OCI-LY1 (cell line): Measurements from ENCODE around the gene SH3PXD2A.

ENCODE experiments used
- H2AFZ ChIP-seq: fragments of 200-600 bp; sonication (generic), shearing (Covaris generic); 2 replicates; pipeline ENCODE4 v1.6.0; 2014; ENCODE audit warnings: antibody characterized with exemption, mild to moderate bottlenecking, low read length
- H3F3A ChIP-seq: fragments of 200-600 bp; sonication (generic), shearing (Covaris generic); 2 replicates; pipeline ENCODE4 v1.6.0; 2014; ENCODE audit warnings: mild to moderate bottlenecking, antibody characterized with exemption, low read length, moderate library complexity; ENCODE audit not compliant: insufficient read depth
- H3K27ac ChIP-seq: fragments of 200-600 bp; sonication (generic); 2 replicates; pipeline ENCODE4 v1.5.1; 2014; ENCODE audit warnings: low read length, mixed run types, mild to moderate bottlenecking, low read depth; ENCODE audit not compliant: poor library complexity, severe bottlenecking
- H3K27me3 ChIP-seq: fragments of 200-600 bp; sonication (generic); 2 replicates; pipeline ENCODE4 v1.6.0; 2014; ENCODE audit warnings: antibody characterized with exemption, mild to moderate bottlenecking, low read length, moderate library complexity; ENCODE audit not compliant: insufficient read depth
- H3K36me3 ChIP-seq: fragments of 200-600 bp; sonication (generic); 2 replicates; pipeline ENCODE4 v1.6.1; 2014; ENCODE audit warnings: mild to moderate bottlenecking, antibody characterized with exemption, low read length, moderate library complexity, mixed read lengths; ENCODE audit not compliant: insufficient read depth
- H3K4me1 ChIP-seq: fragments of 200-600 bp; sonication (generic); 2 replicates; pipeline ENCODE4 v1.5.1; 2014; ENCODE audit warnings: mild to moderate bottlenecking, low read length, moderate library complexity; ENCODE audit not compliant: insufficient read depth, severe bottlenecking
- H3K4me2 ChIP-seq: fragments of 200-600 bp; sonication (generic), shearing (Covaris generic); 2 replicates; pipeline ENCODE4 v1.6.1; 2014; ENCODE audit warnings: low read length
- H3K4me3 ChIP-seq: fragments of 200-600 bp; sonication (generic); 2 replicates; pipeline ENCODE4 v1.5.1; 2014; ENCODE audit warnings: low read length, low read depth, mild to moderate bottlenecking, mixed read lengths; ENCODE audit not compliant: poor library complexity, severe bottlenecking
- H3K79me2 ChIP-seq: fragments of 200-600 bp; shearing (Covaris generic); 2 replicates; pipeline ENCODE4 v1.6.1; 2016; ENCODE audit warnings: mixed run types, low read length, mixed read lengths; ENCODE audit not compliant: insufficient read depth
- H3K9ac ChIP-seq: fragments of 200-600 bp; sonication (generic), shearing (Covaris generic); 2 replicates; pipeline ENCODE4 v1.6.1; 2014; ENCODE audit warnings: mild to moderate bottlenecking, low read length, mixed read lengths
- H3K9me2 ChIP-seq: fragments of 200-600 bp; sonication (generic), shearing (Covaris generic); 2 replicates; pipeline ENCODE4 v1.6.1; 2014; ENCODE audit warnings: low read depth, mild to moderate bottlenecking, low read length, mixed read lengths
- H3K9me3 ChIP-seq: fragments of 200-600 bp; shearing (Covaris generic); 2 replicates; pipeline ENCODE4 v1.6.1; 2014; ENCODE audit warnings: low read length, mixed read lengths
- H4K20me1 ChIP-seq: fragments of 200-600 bp; sonication (generic), shearing (Covaris generic); 2 replicates; pipeline ENCODE4 v1.6.0; 2016; ENCODE audit warnings: mild to moderate bottlenecking, low read length; ENCODE audit not compliant: insufficient read depth
- EZH2 ChIP-seq: fragments of 200-600 bp; sonication (generic), shearing (Covaris generic); IDR thresholded peaks from 2 replicates; pipeline ENCODE4 v1.8.0; 2017; ENCODE audit warnings: borderline replicate concordance, mixed run types, mild to moderate bottlenecking, antibody characterized with exemption, low read length, moderate library complexity, mixed read lengths
- TF ChIP-seq, protein P1 (sequence below): fragments of 200-600 bp; sonication (generic), shearing (Covaris generic); IDR thresholded peaks from 2 replicates; pipeline ENCODE4 v1.5.1; 2017; ENCODE audit warnings: mild to moderate bottlenecking, antibody characterized with exemption, low read length, moderate library complexity, mixed read lengths

Gene SH3PXD2A

DNA sequence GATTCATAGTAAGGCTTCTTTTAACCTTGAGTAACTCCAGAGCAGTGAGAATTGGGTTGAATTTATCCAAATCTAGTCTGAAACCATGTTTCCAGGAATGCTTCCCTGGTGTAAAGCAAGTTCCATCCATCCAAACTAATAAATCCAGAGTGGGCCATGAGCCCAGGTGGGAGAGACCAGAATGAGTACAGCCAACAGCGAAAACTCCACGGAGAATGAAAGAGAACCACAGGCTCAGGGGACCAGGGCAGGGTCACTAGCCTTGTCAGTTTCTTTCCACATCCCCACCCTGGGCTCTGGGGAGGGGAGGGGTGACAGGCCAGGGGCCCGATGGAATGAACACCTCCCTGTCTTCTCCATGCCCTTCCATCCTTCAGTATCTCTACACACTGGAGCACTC, 181.8 kb downstream of the SH3PXD2A start:
- no peaks in the 10 kb centered on the region for H4K20me1 ChIP-seq
- H2AFZ ChIP-seq = no peak overlapping the region
- H3K79me2 ChIP-seq = no peaks in the 10 kb centered on the region
- no peak overlapping the region for H3K4me3 ChIP-seq
- H3K4me2 ChIP-seq = no peak overlapping the region
- H3K4me1 ChIP-seq = peaks cover 12% of the 10 kb centered on the region
- H3K27ac ChIP-seq = no peak overlapping the region
- TF ChIP-seq EZH2 = no peak
- TF ChIP-seq, protein P1, sequence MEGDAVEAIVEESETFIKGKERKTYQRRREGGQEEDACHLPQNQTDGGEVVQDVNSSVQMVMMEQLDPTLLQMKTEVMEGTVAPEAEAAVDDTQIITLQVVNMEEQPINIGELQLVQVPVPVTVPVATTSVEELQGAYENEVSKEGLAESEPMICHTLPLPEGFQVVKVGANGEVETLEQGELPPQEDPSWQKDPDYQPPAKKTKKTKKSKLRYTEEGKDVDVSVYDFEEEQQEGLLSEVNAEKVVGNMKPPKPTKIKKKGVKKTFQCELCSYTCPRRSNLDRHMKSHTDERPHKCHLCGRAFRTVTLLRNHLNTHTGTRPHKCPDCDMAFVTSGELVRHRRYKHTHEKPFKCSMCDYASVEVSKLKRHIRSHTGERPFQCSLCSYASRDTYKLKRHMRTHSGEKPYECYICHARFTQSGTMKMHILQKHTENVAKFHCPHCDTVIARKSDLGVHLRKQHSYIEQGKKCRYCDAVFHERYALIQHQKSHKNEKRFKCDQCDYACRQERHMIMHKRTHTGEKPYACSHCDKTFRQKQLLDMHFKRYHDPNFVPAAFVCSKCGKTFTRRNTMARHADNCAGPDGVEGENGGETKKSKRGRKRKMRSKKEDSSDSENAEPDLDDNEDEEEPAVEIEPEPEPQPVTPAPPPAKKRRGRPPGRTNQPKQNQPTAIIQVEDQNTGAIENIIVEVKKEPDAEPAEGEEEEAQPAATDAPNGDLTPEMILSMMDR = no peak
- H3F3A ChIP-seq = no peaks in the 10 kb centered on the region
- H3K9me3 ChIP-seq = no peaks in the 10 kb centered on the region
- no peaks in the 10 kb centered on the region for H3K27me3 ChIP-seq
- H3K9ac ChIP-seq = no peak overlapping the region
- no peaks in the 10 kb centered on the region for H3K36me3 ChIP-seq
- no peaks in the 10 kb centered on the region for H3K9me2 ChIP-seq

DNA sequence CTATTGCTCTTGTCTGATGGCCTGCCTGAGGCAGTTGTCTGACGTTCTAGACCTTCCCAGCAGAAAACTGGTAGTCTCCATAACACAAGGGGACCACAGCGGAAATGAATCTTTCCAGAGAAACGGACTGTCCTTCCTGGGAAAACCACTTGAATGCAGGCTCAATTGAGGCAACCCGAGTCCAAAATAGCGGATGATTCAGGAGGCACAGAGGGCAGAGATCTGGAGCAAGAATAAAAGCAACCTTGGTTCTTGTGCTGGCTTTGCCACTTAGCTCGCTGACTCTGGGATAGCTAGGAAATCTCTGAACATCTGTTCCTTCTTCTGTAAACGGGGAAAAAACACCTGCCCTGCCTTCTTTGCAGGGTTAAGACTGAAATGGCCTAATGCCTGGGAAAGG, 183.0 kb downstream of the SH3PXD2A start:
- no peaks in the 10 kb centered on the region for H3K27me3 ChIP-seq
- H3K4me3 ChIP-seq = no peak overlapping the region
- no peak overlapping the region for H3K4me2 ChIP-seq
- H3F3A ChIP-seq = no peaks in the 10 kb centered on the region
- no peak overlapping the region for H3K27ac ChIP-seq
- no peak overlapping the region for H3K9ac ChIP-seq
- TF ChIP-seq EZH2 = no peak
- TF ChIP-seq, protein P1 = no peak
- H3K9me3 ChIP-seq = no peaks in the 10 kb centered on the region
- H2AFZ ChIP-seq = no peak overlapping the region
- H3K9me2 ChIP-seq = no peaks in the 10 kb centered on the region
- no peaks in the 10 kb centered on the region for H4K20me1 ChIP-seq
- H3K4me1 ChIP-seq = no peaks in the 10 kb centered on the region
- H3K36me3 ChIP-seq = no peaks in the 10 kb centered on the region
- H3K79me2 ChIP-seq = no peaks in the 10 kb centered on the region

DNA sequence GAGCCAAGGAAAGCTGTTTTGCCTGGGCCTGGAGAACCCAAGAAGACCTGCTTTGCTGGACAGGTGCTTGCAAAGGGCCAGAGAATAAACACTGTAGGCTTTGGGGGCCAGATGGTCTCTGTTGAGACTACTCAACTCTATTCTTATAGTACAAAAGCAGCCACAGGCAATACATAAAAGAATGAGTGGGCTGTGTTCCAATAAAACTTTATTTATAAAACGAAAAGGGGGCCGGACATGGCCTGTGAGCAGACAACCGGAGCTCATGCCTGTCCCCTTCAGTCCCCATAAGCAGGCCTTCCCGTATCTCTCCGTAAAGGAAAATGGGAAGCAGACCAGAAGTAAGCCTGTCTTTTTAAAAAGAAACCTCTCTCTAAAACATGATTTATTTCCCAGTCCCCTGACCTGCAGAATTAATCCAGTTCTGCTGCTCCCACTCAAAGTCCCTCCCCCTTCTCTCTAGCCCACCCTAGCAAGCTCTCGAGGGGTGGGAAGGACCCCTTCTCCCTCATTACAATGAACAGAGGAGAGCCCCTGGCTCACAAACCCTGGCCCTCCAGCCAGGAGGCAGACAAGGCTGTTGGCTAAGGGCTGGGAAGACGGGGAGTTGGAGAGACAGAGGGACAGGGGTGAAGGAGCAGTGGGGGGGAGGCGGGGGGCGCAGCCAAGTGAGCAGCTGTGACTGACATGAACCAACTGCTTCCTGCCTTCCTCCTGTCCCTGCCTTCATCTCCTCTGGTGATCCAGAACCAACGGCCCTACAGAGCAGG, 184.1 kb downstream of the SH3PXD2A start:
- no peaks in the 10 kb centered on the region for H3K27me3 ChIP-seq
- no peaks in the 10 kb centered on the region for H3F3A ChIP-seq
- H3K79me2 ChIP-seq = no peaks in the 10 kb centered on the region
- H3K9me2 ChIP-seq = no peaks in the 10 kb centered on the region
- no peak overlapping the region for H3K27ac ChIP-seq
- no peak for TF ChIP-seq EZH2
- TF ChIP-seq, protein P1 = no peak
- no peak overlapping the region for H3K4me3 ChIP-seq
- no peaks in the 10 kb centered on the region for H3K36me3 ChIP-seq
- H3K9me3 ChIP-seq = no peaks in the 10 kb centered on the region
- no peaks in the 10 kb centered on the region for H4K20me1 ChIP-seq
- H2AFZ ChIP-seq = no peak overlapping the region
- H3K4me1 ChIP-seq = no peaks in the 10 kb centered on the region
- H3K9ac ChIP-seq = no peak overlapping the region
- no peak overlapping the region for H3K4me2 ChIP-seq
